Activated T-helper 1 cell treated with Interleukin-2 at 50 U/mL for 16 hours (primary cell): Measurements from ENCODE around the gene C8G.

Experiments
- DNase-seq: peaks from one replicate; pipeline ENCODE4 v3.0.0-alpha.2; 2020; ENCODE audit warnings: low read depth

C8G gene

DNA sequence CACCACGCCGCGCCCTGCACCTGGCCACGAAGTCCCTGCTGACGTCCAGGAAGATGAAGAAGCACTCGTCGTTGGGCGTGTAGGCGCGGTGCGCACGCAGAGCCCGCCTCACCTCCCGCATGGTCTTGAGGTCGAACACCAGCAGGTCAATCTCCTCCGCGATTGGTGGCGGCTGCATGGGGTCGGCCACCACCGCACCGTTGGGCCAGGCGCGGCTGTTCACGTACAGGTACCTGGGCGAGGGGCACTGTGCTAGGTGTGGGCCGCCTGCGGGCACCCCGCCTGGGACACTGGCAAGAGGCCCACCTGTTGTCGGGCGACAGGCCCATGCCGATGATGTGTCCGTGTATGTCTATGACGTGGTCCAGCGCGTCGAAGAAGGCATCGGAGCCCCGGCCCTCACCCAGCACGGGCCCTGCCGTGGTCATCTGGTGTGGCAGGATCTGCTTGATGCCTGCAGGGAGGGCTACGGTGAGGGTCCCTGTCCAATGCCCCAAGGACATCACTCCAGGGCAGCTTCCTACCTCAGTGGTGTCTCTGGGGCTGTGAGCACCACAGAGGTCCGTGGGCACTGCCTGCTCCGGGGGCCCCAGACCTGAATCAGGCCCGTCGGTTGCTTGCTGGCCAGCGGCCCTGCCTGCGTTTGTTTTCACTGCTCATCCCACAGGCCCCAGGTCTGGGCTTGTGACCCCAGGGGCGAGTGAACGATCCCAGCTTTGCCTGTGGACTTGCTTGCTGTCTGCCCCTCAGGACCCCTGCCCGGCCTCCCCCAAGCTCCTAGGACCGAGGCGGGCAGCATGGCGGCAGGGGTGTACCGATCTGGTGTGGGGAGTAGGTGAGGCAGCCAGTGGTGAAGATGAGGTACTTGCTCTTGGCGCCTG is 3.6 kb upstream of the C8G start:
- DNase-seq = no peak

DNA sequence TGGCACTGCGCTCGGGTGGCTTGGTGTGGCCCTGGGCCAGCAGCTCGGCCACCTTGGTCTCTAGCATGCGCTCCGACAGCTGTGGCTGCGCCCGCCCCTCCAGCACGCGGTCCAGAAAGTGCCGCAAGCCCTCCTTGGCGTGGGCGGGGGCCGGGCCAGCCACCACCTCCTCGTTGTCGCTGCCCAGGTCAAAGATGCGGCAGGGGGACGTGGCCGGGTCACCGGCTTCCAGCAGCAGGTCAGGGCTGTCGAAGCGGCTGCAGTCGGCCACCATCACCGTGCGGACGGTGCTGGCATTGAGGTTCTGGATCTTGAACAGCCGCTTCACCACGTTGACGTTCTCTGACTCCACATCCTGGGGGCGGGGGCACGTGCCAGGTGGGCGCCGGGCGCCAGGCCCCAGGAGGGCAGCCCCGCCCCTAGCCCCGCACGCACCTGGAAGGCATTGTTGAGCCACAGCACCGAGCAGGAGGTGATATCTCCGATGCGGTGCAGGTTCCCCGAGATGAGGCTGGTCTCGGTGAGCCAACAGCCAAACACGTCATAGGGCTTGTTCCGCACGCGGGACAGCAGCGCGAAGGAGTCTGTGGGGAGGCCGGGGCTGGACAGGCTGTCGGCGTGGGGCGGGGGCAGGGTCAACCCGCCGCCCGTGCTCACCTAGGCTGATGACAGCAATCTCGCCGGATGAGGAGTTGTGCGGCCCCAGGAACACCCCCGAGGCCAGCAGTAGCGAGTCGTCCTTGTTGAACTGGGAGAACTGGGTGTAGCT is 2.7 kb upstream of the C8G start:
- no peak for DNase-seq

DNA sequence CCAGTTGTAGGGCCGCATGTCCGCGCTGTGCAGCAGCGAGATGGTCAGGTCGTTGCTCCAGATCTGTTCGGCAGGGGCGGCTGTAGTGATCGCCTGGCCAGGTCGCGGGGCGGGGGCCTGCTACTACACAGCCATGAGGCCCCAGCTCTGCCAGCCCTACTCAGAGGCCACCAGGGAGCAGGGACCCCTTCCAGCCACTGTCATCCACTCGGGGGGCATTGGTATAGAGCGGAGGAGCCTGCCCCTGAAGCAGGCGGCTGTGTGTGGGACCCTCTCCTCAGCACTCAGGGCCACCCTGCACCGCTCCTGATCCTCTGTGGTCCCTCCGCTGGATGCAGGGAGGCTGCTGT is 2.2 kb upstream of the C8G start:
- DNase-seq = no peak

DNA sequence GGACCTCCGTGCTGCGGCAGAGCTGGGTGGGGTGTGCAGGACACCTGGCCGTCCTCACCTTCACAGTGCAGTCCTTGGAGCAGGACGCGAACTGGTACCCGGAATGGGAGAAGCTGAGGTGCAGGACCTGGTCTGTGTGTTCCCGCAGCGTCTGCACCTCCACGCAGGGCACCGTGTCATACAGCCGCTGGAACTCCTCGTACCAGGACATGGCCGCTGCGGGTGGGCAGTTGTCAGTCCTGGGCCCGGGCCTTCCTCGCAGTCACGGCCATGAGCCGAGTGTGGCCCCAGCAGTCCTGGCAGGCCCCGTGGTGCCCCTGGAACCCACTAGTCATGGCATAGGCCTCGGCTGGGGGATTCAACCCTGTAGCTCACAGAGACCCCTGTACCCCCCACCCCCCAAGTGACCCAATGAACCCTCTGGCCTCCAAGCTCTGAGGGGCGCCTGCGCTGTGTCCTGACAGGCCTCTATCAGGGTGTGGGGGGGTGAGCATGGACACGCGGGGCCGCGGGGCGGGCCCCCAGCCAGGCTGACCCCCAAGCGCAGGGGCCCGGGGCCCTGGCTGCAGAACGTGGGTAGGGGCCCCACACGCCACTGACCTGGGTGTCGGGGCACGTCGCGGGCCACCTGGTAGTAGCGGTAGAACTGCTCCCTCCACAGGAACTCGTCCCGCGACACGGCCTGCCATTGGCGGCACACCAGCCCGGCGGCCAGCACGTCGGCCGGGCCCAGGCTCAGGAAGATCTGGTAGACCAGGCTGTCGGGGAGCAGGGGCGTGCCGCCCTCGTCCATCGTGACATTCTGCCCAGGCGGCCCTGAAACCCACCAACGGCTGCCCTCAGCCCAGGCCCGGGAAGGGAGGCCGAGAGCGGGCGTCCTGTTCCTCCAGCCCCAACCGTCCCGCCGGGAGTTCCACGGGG is 1.5 kb upstream of the C8G start:
- no peak for DNase-seq

DNA sequence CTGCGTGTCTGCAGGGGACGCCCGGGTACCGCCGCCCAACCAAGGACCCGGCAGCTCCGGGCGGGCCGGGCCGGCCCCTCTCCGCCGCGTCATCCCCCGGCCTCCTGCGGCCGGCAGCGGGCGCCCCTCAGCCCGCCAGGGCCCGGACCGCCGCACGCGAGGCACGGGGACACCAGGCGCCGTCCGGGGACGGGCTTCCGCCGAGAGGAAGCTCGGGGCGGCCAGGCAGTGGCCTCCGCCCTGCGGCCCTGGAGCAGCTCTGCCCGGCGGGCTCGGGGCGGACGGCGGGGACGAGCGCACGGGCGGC is 878 bp upstream of the C8G start:
- DNase-seq = no peak

DNA sequence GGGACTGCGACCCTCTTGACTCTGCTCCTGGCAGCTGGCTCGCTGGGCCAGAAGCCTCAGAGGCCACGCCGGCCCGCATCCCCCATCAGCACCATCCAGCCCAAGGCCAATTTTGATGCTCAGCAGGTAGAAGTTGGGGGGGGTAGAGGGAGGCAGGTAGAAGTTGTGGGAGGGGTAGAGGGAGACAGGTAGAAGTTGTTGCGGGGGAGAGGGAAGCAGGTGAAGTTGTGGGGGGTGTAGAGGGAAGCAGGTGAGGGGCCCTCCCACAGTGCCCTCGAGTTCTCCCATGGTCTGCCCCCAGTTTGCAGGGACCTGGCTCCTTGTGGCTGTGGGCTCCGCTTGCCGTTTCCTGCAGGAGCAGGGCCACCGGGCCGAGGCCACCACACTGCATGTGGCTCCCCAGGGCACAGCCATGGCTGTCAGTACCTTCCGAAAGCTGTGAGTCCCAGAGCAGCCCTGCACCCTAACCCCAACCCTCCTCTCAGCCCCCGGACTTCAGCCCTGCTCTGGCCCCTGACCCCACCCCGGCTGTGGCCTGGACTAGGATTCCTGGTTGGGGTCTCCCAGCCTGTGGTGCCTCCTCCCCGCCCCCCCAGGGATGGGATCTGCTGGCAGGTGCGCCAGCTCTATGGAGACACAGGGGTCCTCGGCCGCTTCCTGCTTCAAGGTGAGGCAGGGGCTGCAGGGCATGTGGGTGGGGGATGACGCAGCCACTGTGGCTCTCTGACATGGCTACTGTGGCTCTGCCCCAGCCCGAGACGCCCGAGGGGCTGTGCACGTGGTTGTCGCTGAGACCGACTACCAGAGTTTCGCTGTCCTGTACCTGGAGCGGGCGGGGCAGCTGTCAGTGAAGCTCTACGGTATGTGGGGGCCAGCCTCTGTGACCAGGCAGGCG is 537 bp downstream of the C8G start:
- no peak for DNase-seq

DNA sequence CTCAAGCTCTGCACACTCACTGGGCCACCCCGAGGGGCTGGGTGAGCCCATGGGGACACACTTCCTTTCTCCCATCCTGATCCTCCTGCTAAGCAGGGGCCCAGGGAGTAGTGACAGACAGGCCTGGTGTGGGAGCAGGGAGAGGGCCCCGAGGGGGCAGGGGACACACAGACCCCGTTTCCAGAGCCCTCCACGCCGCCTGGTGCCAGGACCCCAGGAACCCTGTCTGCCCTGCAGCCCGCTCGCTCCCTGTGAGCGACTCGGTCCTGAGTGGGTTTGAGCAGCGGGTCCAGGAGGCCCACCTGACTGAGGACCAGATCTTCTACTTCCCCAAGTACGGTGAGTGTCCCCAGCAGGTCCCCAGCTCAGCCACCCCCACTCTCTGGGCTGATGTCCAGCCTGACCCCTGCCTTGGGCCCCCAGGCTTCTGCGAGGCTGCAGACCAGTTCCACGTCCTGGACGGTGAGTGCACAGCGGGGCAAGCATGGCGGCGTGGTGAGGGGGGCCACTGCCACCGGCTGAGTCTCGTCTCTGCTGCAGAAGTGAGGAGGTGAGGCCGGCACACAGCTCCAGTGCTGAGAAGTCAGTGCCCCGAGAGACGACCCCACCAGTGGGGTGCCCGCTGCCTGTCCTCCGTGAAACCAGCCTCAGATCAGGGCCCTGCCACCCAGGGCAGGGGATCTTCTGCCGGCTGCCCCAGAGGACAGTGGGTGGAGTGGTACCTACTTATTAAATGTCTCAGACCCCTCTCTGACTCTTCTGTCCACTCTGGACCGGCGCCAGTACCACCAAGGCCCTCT is 1.4 kb downstream of the C8G start:
- DNase-seq = no peak

DNA sequence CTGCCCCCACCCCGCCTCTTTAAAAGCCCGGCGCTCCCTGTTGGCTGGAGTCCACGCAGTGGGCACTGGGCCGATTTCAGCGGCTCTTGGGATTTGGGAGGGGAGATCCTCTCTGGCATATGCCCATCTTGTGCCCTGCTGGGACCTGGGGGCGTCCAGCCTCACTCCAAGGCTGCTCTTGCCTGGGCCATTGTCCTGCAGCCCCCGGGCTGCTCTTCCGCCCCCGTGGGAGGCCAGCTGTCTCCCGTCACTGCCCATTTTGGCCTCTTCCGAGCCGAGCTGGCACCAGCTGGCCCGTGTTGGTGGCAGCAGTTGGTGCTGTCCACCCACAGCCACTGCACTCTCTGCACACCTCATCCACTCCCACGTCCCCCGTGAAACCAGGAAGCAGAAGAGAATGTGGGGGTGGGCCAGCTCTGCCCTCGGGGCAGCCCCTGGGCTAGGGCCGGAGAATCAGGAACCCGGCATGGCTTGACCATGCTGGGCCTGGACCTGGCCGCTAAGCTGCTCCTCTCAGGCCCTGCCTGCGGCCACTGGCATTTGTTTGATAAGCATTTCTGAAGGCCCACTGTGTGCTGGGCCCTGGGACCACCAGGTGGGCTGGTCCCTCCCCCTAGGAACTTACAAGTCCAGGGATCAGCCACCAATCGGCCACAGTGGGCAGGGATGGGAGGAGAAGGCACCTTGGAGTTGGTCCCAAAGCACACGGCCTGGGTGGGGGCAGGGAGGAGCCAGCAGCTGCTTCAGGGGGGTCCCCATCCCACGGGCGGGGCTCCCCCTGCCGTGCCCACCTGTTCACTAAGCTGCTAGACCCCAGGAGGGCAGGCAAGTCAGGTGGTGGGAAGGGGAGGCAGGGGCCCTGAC is 2.2 kb downstream of the C8G start:
- DNase-seq = no peak

DNA sequence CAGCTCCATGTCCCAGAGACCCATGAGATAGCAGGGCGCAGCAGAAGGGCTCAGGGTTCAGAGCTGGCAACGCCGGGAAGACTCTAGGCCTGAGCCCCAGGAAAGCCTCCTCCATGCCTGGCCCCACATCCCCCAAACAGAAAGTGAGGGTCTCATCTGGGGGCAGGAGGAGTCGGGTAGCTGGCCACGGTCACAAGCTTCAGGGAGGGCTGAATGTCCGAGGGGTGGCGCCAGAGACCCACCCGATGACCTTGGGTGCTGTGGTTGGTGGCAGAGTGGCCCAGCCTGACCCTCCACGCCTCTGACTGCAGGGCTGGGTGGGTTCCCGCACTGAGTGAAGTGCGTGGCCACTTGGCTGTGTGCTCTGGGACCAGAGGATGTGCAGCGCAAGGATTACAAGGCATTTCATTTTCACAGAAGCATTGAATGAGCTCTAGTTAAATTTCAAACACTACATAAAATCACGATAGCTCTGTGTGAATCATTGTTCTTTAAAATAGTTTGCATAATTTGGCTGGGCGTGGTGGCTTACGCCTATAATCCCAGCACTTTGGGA is 3.0 kb downstream of the C8G start:
- DNase-seq = no peak

DNA sequence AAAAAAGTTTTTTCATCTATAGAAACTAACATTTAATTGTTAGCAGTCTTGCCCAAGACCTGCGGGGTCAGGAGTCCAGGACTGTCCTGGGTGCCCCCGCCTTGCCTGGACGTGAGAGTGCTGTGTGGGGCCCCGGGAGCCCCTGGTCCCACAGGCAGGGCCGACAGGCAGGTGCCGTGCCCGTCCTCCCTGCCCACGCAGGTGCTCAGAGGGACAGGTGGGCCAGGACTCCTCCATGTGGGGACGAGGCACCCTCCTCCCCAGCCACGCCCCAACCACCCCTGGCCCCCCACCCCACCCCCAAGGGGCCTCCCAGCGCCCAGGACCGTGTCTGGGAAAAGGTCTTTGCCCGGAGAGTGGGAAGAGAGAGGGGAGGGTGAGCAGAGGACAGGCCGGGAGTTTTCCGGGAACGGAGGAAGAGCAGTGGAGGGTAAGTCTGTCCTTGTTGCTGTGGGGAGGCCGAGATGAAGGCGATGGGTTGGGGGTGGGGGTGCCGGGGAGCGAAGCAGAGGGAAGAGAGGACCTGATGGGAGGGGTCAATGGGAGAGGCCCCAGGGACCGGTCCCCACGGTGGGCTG is 4.3 kb downstream of the C8G start:
- DNase-seq = no peak

DNA sequence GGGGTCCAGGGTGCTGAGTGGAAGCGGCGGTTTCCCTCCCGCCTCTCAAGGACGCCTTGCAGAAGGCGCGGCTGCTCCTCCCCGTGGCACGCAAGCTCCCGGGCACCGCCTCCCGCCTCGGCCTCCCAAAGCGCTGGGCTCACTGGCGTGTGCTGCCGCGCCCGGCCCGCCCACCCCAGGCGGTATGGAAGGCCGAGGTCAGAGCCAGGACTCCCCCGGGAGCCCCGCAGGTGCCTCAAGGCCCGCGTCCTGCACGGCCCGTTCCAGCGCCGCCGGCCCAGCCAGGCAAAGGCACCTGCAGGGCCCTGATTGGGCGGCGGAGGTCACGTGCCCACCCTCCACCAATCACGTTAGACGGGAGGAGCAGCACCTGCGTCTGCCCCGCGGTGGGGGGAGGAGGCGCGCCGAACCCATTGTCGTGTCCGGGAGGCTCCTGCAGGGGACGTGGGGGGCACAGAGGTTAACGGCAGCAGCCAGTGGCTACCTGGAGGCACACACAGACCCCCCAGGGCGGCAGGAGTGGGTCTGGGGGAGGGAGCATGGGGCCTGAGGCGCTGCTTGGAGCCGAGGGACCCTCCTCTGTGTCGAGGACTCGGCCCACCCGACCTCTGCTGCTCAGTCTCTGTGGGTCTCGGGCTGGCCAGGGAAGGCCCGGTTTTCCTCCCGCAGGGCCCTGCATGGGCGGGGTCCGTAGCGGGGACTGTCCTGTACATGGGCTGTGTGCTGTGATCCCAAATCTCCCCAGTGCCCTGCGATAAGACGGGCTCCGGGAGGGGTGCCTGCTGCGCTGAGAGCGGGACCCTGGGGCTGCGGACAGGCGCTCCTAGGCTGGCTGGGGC is 5.0 kb downstream of the C8G start:
- DNase-seq = peak; percentile 92

DNA sequence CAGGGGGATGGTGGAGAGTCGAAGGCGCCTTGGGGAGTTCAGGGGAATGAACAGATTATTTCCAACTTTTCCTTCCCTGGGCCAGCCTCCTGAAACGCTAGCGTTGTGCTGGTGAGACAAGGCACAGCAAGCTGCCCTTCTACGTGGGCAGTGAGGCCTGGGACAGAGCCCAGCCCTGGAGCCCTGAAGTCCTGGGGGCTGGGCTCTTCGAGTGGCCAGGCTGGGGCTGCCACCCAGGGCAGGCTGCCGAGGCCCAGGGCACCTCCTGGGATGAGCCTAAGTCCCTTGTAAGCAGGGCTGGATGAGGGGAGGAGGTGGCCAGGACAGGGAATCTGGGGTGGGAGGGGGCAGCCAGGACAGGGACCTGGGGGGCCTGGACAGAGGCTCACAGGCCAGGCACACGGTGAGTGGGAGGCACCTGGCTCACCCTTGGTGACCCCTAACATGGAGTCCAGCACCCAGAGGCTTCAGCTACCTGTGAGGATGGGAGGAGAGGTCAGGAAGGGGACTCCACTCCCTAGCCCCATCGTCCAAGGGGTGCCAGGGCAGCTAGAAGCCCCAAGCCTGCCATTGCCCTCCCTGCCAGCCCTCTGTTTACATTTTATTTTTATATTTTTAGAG is 5.7 kb downstream of the C8G start:
- DNase-seq = no peak

DNA sequence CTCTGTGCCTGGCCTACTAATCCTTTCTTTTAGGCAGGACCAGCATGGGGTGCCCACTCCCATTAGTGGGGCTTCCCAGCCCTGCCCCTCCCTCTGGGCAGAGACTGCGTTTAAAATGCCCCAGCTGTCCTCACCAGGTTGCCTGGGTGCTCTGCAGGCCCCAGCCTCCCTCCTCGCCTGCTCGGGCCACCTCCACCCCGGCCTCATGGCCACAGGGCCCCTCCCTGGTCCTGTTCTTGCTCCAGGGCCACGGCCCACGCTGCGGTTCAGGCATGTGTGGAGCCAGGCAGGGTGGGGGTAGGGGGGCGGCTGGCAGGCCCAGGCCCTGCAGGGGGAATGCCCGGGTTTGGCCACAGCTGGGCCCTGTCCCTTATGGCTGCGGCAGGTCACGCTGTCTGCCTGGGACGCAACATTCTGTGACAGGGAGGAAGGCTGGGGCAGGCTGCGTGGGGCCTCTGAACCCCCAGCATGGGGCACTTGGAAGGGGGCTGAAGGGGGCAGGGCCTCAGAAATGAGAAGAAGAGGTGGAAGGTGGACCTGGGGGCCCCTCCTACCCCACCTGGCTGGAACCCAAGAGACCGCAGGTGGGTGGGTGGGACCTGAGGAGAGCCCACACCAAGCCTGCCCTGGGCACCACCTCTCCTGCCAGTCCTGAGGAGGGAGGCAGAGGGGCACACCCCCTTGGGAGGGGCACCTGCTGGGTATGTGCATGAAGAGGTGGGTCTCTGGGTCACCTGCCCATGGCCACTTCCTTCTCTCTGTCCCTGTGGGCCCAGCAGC is 6.7 kb downstream of the C8G start, which contains the start of gene LCN12:
LCN12 (plus strand) TSS at position 733 of the 780 bp plus-strand sequence. CDS start 55 bp downstream, outside the sequence.
- no peak for DNase-seq

DNA sequence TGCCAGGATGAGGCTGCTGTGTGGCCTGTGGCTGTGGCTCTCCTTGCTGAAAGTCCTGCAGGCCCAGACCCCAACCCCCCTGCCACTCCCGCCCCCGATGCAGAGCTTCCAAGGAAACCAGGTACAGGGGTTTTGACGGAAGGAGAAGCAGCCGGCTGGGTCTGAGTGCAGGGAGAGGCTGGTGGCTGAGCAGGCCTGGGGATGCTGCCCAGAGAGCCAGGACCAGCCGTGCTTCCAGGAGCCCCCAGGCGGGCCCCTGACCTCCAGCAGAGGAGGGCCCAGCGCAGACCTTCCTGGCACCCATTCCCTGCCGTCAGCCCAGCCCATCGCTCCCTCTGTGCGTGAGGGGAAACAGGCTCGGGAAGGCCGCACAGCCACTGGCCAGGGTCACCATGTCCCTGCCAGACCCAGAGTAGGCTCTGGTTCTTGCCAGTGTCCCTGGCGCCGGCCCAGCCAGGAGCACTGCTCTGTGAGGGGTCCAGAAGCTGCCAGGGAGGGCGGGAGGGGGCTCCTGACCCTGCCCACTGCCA is 7.3 kb downstream of the C8G start:
- no peak for DNase-seq

DNA sequence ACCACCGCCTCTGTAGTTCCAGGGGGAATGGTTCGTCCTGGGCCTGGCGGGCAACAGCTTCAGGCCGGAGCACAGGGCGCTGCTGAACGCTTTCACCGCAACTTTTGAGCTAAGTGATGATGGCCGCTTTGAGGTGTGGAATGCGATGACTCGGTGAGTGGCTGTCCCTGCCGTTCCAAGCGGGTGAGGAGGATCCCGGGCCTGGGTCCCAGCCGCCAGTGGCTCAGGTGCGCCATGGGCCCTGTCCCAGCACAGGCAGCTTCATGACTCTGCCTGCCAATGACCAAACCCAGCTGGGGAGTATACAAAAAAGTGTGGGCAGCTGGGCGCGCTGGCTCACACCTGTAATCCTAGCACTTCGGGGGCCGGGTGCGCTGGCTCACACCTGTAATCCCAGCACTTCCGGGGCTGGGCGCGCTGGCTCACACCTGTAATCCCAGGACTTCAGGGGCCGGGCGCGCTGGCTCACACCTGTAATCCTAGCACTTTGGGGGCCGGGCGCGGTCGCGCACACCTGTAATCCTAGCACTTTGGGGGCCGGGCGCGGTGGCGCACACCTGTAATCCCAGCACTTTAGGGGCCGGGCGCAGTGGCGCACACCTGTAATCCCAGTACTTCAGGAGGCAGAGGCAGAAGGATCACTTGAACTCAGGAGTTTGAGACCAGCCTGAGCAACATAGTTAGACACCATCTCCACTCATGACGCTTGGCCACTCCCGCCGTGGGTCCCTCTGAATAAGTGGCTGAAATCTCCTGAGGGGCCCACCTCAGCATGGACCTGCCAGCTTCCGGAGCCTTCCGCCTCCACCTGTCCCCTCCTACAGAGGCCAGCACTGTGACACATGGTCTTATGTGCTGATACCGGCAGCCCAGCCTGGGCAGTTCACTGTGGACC is 8.1 kb downstream of the C8G start:
- DNase-seq = no peak
